ENCODE measurements around the gene PRM3.

Gene PRM3

GRCh38 chr16:11245988-11246387 lies 27.4 kb downstream of the PRM3 start:
- DNase-seq (ENCODE audit: low read depth, low spot score), result no peak

GRCh38 chr16:11245222-11245737 lies 28.1 kb downstream of the PRM3 start:
- no peak for DNase-seq (ENCODE audit: low read depth, low spot score)

GRCh38 chr16:11242658-11243057 lies 30.8 kb downstream of the PRM3 start:
- no peak for DNase-seq (ENCODE audit: low read depth, low spot score)

GRCh38 chr16:11241480-11242204 lies 31.8 kb downstream of the PRM3 start:
- no peak for DNase-seq (ENCODE audit: low read depth, low spot score)

GRCh38 chr16:11240636-11241473 lies 32.6 kb downstream of the PRM3 start:
- DNase-seq (ENCODE audit: low read depth, low spot score), result no peak

GRCh38 chr16:11239644-11240632 lies 33.5 kb downstream of the PRM3 start:
- DNase-seq (ENCODE audit: low read depth, low spot score), result no peak

GRCh38 chr16:11238272-11239202 lies 34.9 kb downstream of the PRM3 start:
- DNase-seq (ENCODE audit: low read depth, low spot score), result no peak

- no peak for DNase-seq (ENCODE audit: low read depth, low spot score)
Measured at GRCh38 chr16:11236461-11237254, 36.8 kb downstream of the PRM3 start.

- no peak for DNase-seq (ENCODE audit: low read depth, low spot score)
Measured at GRCh38 chr16:11235703-11235991, 37.8 kb downstream of the PRM3 start.

- no peak for DNase-seq (ENCODE audit: low read depth, low spot score)
Measured at GRCh38 chr16:11234884-11235702, 38.3 kb downstream of the PRM3 start.

GRCh38 chr16:11233727-11234376 lies 39.6 kb downstream of the PRM3 start:
- no peak for DNase-seq (ENCODE audit: low read depth, low spot score)

- no peak for DNase-seq (ENCODE audit: low read depth, low spot score)
Measured at GRCh38 chr16:11232852-11233726, 40.3 kb downstream of the PRM3 start.

- no peak for DNase-seq (ENCODE audit: low read depth, low spot score)
Measured at GRCh38 chr16:11232302-11232851, 41.1 kb downstream of the PRM3 start.

- no peak for DNase-seq (ENCODE audit: low read depth, low spot score)
Measured at GRCh38 chr16:11231367-11231970, 42.0 kb downstream of the PRM3 start.

GRCh38 chr16:11229906-11230305 lies 43.5 kb downstream of the PRM3 start:
- DNase-seq (ENCODE audit: low read depth, low spot score), result no peak

GRCh38 chr16:11229432-11229831 lies 44.0 kb downstream of the PRM3 start:
- no peak for DNase-seq (ENCODE audit: low read depth, low spot score)

Measured in smooth muscle cell of the brain vasculature (primary cell).